ENCODE data around the gene ATG12. TPM values are rescaled to one million over a fixed set of nuclear protein-coding genes. Genes with fewer than 3 reads are reported as not detected.
A peak's percentile ranks its signal among the peaks of the same experiment; 100 is the strongest.

Gene ATG12
- total and polyA plus RNA-seq, 2 of the 13 experiments (the other 11 are each of a cell fraction or from before 2014, with no cell fraction given): 46.4 to 58.1 TPM

DNA sequence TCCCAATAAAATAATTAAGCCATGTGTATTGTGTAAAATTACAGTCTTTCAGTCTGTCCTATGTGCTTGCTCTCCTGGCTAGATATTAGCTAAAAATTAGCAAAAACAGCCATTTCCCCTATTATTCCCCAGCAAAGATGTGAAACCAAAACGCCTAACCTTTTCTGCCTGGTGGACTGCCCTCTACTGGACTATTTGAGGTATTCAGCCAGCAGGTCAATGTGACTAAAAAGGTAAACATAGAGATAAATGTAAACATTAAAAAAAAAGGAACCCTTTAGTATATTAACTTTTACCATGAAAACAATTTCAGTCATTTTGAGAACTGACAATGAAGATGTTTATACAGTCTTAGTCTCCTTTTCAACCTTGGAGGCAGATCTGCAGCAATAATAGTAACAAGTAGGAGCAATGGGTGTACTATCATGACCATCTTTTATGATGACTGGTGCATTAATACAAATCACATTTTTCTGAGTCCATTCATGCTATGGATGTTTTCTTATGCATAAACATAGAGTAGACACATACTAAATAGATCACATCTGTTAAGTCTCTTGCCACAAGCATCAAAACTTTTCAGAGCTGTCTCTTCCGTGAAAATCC is 10.1 kb downstream of the ATG12 start (continued):
- TF ChIP-seq PAF1 (CRISPR knock-in tag; IDR thresholded peaks at IDR 0.05): no peak
- TF ChIP-seq, protein P1, sequence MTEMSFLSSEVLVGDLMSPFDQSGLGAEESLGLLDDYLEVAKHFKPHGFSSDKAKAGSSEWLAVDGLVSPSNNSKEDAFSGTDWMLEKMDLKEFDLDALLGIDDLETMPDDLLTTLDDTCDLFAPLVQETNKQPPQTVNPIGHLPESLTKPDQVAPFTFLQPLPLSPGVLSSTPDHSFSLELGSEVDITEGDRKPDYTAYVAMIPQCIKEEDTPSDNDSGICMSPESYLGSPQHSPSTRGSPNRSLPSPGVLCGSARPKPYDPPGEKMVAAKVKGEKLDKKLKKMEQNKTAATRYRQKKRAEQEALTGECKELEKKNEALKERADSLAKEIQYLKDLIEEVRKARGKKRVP (CRISPR knock-in tag; IDR thresholded peaks at IDR 0.05): no peak
- no peak for TF ChIP-seq HDAC2 (CRISPR knock-in tag; IDR thresholded peaks at IDR 0.05)
- no peak for TF ChIP-seq ZNF354B (CRISPR knock-in tag; IDR thresholded peaks at IDR 0.05)
- no peak for TF ChIP-seq SRSF4 (IDR thresholded peaks at IDR 0.05; ENCODE audit: low read depth, low read length, poor library complexity, severe bottlenecking)
- TF ChIP-seq MAFG (CRISPR knock-in tag; IDR thresholded peaks at IDR 0.05): no peak
- TF ChIP-seq DNMT1 (CRISPR knock-in tag; IDR thresholded peaks at IDR 0.05): no peak
- no peak for TF ChIP-seq SRSF1 (optimal IDR thresholded peaks at IDR 0.05; ENCODE audit: low read depth, low read length)
- no peak for TF ChIP-seq MEIS1 (CRISPR knock-in tag; IDR thresholded peaks at IDR 0.05; ENCODE audit: borderline replicate concordance)
- TF ChIP-seq MAFF (IDR thresholded peaks at IDR 0.05; ENCODE audit: low read depth, low read length): peak; percentile 58
- TF ChIP-seq, protein P2, sequence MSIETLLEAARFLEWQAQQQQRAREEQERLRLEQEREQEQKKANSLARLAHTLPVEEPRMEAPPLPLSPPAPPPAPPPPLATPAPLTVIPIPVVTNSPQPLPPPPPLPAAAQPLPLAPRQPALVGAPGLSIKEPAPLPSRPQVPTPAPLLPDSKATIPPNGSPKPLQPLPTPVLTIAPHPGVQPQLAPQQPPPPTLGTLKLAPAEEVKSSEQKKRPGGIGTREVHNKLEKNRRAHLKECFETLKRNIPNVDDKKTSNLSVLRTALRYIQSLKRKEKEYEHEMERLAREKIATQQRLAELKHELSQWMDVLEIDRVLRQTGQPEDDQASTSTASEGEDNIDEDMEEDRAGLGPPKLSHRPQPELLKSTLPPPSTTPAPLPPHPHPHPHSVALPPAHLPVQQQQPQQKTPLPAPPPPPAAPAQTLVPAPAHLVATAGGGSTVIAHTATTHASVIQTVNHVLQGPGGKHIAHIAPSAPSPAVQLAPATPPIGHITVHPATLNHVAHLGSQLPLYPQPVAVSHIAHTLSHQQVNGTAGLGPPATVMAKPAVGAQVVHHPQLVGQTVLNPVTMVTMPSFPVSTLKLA (IDR thresholded peaks at IDR 0.05): no peak
- TF ChIP-seq ZNF17 (CRISPR knock-in tag; IDR thresholded peaks at IDR 0.05): no peak
- no peak for TF ChIP-seq PLRG1 (conservative IDR thresholded peaks at IDR 0.05)
- no peak for TF ChIP-seq GATAD1 (CRISPR knock-in tag; IDR thresholded peaks at IDR 0.05)
- TF ChIP-seq BHLHE40 (IDR thresholded peaks at IDR 0.05; ENCODE audit: low read length): no peak
- TF ChIP-seq TSC22D2 (CRISPR knock-in tag; IDR thresholded peaks at IDR 0.05; ENCODE audit: borderline replicate concordance): no peak
- no peak for TF ChIP-seq PPARG (CRISPR knock-in tag; conservative IDR thresholded peaks at IDR 0.05)
- no peak for TF ChIP-seq GABPA (IDR thresholded peaks at IDR 0.05; ENCODE audit: low read depth, low read length)
- TF ChIP-seq GABPA (CRISPR knock-in tag; IDR thresholded peaks at IDR 0.05; ENCODE audit: low read depth): 0 out of 2 replicates have a peak, but pooled peaks have one; percentile 8
- no peak for TF ChIP-seq MZF1 (CRISPR knock-in tag; IDR thresholded peaks at IDR 0.05; ENCODE audit: borderline replicate concordance)
- TF ChIP-seq GABPB1 (CRISPR knock-in tag; IDR thresholded peaks at IDR 0.05): no peak
- TF ChIP-seq ZNF629 (CRISPR knock-in tag; conservative IDR thresholded peaks at IDR 0.05): 0 out of 2 replicates have a peak, but pooled peaks have one; percentile 33
- TF ChIP-seq, protein P3, sequence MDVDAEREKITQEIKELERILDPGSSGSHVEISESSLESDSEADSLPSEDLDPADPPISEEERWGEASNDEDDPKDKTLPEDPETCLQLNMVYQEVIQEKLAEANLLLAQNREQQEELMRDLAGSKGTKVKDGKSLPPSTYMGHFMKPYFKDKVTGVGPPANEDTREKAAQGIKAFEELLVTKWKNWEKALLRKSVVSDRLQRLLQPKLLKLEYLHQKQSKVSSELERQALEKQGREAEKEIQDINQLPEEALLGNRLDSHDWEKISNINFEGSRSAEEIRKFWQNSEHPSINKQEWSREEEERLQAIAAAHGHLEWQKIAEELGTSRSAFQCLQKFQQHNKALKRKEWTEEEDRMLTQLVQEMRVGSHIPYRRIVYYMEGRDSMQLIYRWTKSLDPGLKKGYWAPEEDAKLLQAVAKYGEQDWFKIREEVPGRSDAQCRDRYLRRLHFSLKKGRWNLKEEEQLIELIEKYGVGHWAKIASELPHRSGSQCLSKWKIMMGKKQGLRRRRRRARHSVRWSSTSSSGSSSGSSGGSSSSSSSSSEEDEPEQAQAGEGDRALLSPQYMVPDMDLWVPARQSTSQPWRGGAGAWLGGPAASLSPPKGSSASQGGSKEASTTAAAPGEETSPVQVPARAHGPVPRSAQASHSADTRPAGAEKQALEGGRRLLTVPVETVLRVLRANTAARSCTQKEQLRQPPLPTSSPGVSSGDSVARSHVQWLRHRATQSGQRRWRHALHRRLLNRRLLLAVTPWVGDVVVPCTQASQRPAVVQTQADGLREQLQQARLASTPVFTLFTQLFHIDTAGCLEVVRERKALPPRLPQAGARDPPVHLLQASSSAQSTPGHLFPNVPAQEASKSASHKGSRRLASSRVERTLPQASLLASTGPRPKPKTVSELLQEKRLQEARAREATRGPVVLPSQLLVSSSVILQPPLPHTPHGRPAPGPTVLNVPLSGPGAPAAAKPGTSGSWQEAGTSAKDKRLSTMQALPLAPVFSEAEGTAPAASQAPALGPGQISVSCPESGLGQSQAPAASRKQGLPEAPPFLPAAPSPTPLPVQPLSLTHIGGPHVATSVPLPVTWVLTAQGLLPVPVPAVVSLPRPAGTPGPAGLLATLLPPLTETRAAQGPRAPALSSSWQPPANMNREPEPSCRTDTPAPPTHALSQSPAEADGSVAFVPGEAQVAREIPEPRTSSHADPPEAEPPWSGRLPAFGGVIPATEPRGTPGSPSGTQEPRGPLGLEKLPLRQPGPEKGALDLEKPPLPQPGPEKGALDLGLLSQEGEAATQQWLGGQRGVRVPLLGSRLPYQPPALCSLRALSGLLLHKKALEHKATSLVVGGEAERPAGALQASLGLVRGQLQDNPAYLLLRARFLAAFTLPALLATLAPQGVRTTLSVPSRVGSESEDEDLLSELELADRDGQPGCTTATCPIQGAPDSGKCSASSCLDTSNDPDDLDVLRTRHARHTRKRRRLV (CRISPR knock-in tag; IDR thresholded peaks at IDR 0.05): no peak
- TF ChIP-seq SIN3B (IDR thresholded peaks at IDR 0.05; ENCODE audit: low read length): no peak
- TF ChIP-seq HNRNPH1 (optimal IDR thresholded peaks at IDR 0.05; ENCODE audit: low read depth, low read length): no peak
- TF ChIP-seq ZBTB21 (CRISPR knock-in tag; IDR thresholded peaks at IDR 0.05): no peak
- no peak for TF ChIP-seq ZNF234 (CRISPR knock-in tag; conservative IDR thresholded peaks at IDR 0.05)

Measured in HepG2 (cell line).